HG02943 (cell line): Measurements from ENCODE around the gene OR12D2.
"Not testable (repeated sequence)": the region's sequence is repeated elsewhere in the genome, so short reads cannot be mapped to it uniquely, and the experiment has no call there.

ENCODE experiments used
- ATAC-seq: cut with Tn5 transposase; IDR thresholded peaks from one replicate; pipeline ENCODE4 v1.9.1; 2021; ENCODE audit warnings: mild to moderate bottlenecking, low read depth, moderate library complexity; ENCODE audit not compliant: unreplicated experiment

The OR12D2 gene, protein sequence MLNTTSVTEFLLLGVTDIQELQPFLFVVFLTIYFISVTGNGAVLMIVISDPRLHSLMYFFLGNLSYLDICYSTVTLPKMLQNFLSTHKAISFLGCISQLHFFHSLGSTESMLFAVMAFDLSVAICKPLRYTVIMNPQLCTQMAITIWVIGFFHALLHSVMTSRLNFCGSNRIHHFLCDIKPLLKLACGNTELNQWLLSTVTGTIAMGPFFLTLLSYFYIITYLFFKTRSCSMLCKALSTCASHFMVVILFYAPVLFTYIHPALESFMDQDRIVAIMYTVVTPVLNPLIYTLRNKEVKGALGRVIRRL

DNA sequence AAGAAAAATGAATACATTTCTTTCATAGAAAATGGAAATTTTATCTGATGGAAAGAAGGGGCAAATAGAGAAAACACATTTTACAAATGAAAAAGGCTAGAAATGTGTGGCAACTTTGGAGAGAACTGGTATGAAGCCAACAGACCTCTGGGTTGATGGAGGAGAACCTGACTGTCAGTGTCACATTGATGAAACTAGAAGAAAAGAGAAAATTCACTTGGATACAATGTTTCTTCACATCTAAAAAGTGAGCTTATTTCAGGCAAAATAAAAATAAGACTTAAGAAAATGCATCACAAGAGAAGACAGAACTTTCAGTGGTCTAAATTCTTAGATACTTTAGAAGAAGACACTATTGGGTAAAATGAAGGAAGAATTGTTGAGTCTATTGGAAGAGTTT is at the start of gene OR12D2:
Gene OR12D2, plus strand, starts transcription at position 301 of the 400 bp plus-strand sequence. CDS start 1,069 bp downstream, outside the sequence.
- ATAC-seq: no peak

DNA sequence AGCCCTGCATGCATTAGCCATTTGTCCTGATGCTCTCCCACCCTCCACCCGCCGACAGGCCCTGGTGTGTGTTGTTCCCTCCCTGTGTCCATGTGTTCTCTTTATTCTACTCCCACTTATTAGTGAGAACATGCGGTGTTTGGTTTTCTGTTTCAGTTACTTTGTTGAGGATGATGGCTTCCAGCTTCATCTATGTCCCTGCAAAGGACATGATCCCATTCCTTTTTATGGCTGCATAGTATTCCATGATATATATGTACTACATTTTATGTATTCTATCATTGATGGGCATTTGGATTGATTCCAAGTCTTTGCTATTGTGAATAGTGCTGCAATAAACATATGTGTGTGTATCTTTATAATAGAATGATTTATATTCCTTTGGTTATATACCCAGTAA is 46.1 kb upstream of the OR12D2 start:
- not testable (repeated sequence) for ATAC-seq

DNA sequence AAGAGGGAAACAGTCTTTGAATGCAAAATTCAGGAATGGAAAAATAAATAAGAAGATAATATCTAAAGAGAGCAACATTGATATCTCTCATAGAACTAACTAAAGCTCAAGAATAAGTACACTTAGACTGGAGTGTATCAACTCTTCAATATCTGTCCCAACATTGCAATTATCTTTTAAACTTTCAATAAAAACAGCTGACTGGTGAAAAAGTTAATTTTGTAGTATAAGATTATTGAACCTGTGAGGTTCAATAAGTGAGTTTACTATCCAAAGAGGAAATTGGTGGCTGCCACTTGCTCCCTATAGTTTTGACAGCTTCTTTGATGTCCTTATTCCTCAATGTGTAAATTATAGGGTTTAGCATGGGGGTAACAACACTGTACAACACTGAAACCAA is 40.5 kb upstream of the OR12D2 start:
- no peak for ATAC-seq

DNA sequence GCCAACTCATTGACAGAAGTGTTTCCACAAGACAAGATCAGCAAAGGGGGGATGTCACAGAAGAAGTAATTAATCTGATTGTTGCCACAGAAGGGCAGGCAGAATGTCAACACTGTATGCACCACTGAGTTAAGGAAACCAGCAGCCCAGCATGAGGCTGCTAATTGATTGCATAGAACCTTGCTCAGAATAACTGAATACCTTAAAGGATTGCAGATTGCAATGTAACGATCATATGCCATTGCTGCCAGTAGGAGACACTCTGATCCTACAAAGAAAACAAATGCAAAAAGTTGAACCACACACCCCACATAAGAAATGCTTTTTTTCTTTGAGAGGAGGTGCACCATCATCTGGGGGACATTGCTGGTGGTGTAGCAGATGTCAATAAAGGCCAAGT is 39.8 kb upstream of the OR12D2 start:
- no peak for ATAC-seq

DNA sequence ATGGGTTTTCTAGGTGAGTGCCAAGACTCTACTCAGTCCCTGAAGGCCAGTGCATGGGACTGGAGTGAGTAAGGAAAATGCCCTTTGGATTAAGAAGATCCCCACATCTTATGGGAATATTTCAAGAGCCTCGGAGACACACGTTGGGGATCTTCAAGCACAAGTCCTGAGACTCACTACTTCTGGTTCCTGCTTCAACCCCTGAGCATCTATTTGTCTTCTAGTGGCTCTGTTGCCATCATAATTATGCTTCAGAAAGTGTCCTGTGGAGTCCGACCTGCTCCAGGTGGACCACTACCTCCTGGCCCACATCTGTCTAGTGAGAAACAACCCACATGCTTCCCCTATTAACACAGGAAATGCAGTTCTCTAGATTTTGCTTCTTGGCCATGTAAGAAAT is 26.7 kb upstream of the OR12D2 start, which contains the start of gene OR5V1:
Gene OR5V1, minus strand, starts transcription at position 101 of the 400 bp plus-strand sequence. CDS start 12,670 bp downstream, outside the sequence.
- ATAC-seq: no peak

DNA sequence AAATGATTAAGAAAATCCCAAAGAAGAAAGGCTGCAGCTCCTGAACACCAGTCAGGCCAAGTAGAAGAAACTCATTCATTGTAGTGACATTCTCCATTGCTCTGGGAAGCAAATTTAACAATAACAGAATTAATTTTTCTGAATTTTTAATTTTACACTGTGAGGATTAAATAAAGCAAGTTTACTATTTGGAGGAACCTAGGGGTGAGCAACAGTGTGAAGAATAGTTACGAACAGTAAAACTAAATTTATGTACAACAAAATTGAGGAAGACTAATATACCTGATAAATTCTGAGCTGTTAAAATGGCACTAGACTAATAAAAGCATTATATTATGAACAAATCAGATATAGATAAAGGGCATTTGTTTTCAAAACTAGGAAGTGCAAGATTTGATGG is 20.2 kb upstream of the OR12D2 start, which contains the start of gene OR12D3:
Gene OR12D3, minus strand, starts transcription at position 101 of the 400 bp plus-strand sequence. Its CDS starts 4 bp downstream, at position 97.
- no peak for ATAC-seq

DNA sequence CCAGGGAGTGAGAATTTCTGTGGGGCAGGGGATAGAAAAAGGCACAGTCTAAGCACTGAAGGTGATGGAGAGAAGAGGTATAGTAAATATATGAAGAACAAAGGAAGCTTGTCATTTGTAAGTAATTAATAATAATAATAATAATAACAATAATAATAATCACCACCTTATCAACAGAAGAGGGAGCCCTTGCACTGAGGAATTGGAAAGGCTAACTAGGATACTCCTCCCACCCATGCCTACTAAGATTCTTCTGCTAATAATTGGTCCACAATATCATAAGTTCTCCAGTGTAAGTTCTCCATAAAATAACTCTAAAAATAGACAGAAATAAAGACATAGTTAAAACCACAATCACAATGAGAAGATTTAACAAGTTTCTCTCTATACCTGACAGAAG is 19.4 kb upstream of the OR12D2 start:
- ATAC-seq: no peak

DNA sequence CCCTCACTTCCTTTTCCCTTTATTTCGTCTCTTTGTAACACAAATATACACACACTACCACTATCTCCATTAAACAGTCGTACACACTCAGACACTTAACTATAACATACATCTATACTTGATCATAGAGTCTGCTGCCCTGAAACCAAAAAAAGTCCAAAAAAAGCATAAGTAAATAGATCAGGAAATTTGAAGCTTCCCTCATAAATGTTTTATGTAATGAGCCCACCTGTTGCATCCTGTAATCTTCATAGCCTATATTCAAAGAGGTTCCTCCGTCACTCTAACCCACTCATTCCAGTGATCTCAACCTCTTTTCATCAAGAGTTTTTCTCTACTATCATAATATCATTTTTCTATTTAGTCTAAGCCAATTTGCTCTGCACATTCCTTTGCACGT is 6.9 kb upstream of the OR12D2 start:
- no peak for ATAC-seq

DNA sequence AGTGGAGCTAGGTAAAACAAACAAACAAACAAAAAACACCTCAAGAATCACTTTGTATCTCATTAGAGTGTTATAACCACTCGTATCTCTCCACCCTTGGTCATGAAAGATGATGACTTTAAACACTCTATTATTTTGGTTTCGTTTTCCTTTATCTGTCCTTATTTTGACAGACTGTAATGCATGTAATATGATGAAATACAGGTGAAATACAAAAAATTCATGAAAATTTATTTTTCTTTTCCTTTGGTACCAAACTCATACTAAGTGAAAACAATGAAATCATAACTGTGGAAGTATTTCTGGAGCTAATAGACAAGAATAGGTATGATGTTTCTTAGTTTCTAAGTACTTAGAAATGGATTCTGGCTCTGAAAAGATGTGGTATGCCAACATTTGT is 4.1 kb downstream of the OR12D2 start:
- ATAC-seq: no peak

DNA sequence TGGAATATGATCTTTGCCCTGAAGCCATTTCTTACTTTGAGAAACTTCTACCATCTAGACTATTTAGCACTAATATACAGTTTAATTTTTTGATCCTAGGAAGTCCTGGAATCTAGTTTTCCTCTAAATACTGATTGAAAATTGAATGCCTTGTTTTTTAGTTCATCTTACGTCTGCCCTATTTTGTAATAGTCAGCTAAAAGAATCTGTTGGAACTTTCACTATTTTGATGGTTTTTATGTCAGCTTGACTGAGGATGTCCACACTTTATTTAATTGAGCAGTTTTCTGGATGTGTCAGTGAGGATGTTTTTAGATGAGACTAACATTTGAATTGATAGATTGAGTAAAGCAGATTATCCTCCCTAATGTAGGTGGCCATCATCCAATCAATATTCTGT is 8.4 kb downstream of the OR12D2 start:
- no peak for ATAC-seq

DNA sequence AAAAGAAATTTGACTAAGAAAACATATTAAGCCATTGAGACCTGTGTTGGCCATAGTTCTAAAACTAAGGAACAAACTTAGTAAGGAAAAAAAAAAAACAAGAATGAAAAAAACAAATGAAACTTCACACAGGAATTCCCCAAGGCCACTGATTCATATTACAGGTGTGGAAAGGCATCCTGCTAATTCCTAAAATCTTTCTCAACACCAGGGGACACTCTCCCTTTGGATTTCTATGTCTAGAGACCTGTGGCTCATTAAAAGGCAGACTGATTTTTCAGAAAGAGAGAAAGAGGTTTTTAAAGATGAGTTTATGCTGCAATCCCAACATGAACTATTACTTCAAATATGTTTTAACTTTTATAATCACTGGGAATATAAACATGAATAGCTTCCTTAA is 19.2 kb downstream of the OR12D2 start, which contains the start of gene OR12D1:
Gene OR12D1, plus strand, starts transcription at position 341 of the 400 bp plus-strand sequence.
- no peak for ATAC-seq

DNA sequence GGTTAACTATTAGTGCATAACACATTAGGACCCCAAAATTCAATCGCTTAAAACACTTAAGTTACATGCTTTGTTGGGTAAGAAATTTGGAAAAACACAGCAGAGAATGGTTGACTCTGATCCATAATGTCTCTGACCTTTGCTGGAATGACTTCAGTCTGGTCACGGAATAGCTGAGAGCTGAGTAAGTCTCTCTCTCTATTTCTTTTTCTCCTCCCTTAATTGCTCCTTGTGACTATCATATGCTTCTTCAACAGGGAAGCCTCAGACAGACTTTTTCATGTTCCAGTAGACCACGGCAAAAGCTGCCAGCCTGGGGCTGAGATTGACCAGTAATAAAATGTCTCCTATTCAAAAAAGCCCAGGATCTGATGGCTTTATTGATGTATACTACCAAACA is 24.1 kb downstream of the OR12D2 start:
- no peak for ATAC-seq

DNA sequence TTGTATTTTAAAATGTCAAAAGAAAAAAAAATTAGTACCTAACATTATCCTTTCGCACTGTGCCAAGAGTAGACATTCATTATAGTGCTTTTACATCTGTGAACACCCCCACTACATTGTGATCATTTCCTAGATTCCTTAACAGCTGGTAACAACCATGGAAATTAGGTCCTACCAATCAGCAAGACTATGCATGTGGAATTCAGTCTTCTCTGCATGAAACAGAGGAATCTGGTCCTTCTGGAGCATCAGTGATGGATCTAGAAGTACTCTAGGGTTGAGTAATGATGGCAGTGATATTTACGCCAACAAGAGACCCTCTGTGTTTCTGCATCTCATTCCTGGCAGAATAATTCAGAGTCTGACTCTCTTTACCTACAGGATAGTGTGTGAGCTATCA is 28.7 kb downstream of the OR12D2 start:
- no peak for ATAC-seq

DNA sequence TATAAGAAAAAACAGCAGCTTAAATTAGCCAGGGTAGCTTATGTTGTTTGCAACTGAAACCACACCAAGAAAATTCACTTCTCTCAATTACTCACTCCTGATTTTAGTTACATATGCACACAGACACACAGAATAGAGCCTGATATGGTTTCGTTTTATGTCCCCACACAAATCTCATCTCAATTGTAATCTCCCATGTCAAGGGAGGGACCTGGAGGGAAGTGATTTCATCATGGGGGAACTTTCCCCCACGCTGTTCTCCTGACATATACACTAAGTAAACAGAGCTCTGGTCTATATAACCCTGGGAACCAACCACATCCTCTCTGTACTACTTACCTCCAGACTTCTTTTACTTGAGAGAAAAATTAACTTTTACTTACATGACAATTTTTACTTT is 29.1 kb downstream of the OR12D2 start:
- no peak for ATAC-seq

DNA sequence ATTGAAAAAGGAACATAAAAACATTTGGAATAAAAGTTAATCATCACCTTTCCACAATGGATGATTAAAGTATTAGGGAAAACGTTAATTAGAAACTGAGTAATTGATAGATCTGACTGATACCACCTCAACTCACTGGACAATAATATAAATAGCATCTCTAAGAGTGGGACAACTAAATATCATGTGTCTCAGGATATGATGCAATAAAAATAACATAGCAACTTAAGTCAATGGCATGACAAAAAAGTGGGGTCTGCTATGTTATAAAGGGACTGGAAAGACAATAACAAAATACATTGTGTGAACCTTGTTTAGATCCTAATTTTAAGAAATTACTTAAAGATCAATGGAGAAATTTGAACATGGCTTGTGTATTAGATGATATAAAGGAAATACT is 29.6 kb downstream of the OR12D2 start:
- ATAC-seq: no peak

DNA sequence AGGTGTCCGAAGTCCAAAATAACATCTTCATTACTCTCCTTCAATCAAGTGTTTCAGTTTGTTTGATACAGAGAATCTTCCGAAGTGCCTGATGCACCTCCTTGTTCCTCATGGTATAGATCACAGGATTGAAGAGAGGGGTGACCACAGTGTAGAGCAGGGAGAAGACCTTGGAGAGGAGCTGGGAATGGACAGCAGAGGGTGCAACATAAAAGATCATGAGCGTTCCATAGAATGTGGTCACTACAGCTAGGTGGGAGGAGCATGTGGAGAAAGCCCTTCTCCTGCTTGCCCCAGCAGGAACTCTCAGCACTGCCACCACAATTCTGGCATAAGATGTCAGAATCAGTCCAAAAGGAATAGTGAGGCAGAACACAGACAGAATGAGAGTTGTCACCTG is 31.2 kb downstream of the OR12D2 start:
- no peak for ATAC-seq

DNA sequence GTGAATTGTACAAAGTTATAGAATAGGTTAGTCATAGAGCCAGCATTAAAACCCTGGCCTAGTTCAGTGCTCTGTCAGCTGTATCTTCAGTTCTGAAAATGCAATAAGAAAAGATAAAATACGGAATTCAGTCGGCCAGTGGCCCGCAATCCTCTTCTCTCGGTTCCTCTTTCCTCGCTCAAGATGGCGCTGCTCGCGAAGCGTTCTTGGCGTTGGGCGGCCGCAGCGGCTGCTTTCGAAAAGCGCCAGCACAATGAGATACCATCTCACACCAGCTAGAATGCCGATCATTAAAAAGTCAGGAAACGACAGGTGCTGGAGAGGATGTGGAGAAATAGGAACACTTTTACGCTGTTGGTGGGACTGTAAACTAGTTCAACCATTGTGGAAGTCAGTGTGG is 41.3 kb downstream of the OR12D2 start:
- ATAC-seq: not testable (repeated sequence)

DNA sequence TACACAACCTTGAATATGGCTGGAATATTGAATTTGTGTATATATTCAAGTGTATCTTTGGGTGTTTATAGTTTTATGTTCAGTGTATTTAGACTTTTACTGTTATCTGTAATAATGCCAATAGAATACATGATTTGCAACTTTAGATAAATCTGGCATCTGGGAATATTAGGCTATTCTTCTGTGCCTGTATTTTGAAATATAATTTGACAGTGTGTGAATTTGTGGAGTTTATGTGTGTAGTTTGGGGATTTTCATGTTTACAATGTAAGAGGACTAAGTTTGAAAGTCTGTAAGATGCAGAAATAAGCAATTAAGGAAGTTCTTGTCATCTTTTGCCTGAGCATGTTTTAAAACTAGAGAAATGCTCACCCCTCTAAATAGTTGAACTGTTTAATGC is 43.6 kb downstream of the OR12D2 start, which contains the start of gene OR10C1:
Gene OR10C1, plus strand, starts transcription at position 301 of the 400 bp plus-strand sequence. CDS start 710 bp downstream, outside the sequence.
- ATAC-seq: no peak

DNA sequence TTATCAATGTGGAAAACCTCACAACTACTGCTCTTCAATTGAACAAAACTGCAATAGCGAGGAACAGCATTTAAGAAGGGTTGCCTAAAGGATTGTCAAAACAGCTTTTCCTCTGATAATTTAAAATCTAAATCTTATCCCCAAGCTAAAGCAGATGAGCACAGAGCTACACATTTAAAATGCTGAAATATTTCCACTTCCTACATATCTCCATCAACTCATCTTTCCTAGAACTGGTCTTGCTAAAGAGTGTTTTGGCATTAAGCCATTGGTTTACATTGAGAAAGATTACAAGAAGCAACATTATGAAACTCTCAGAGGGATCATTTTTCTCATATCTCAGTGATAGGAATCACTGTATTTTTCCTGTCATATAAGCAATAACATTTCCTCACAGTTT is 47.3 kb downstream of the OR12D2 start:
- ATAC-seq: no peak

DNA sequence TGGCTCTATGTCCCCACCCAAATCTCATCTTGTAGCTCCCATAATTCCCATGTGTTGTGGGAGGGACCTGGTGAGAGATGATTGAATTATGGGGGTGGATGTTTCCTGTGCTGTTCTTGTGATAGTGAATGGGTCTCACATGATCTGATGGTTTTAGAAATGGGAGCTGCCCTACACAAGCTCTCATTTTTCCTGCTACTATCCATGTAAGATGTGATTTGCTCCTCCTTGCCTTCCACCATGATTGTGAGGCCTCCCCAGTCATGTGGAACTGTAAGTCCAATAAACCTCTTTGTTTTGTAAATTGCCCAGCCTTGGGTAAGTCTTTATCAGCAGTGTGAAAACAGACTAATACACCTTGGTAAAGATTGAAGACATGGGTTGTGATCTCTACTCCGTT is 48.6 kb downstream of the OR12D2 start:
- ATAC-seq: not testable (repeated sequence)
